Measurements from ENCODE around the gene CHORDC1.
"Not testable (repeated sequence)": the region's sequence is repeated elsewhere in the genome, so short reads cannot be mapped to it uniquely, and the experiment has no call there.

CHORDC1 gene

GRCh38 chr11:90246468-90246867, 23.6 kb upstream of the CHORDC1 start:
- no peak overlapping the region for H3K27ac ChIP-seq
- no peak for TF ChIP-seq CTCF (conservative IDR thresholded peaks at IDR 0.05)

- TF ChIP-seq CTCF (conservative IDR thresholded peaks at IDR 0.05) = no peak
Observed at GRCh38 chr11:90243534-90243933, 20.7 kb upstream of the CHORDC1 start.

GRCh38 chr11:90242894-90243416, 20.1 kb upstream of the CHORDC1 start:
- no peak overlapping the region for H3K27ac ChIP-seq
- no peak for TF ChIP-seq CTCF (conservative IDR thresholded peaks at IDR 0.05)

More at GRCh38 chr11:90243534-90243933, 20.7 kb upstream of the CHORDC1 start:
- no peak overlapping the region for H3K27ac ChIP-seq

- H3K27ac ChIP-seq = no peak overlapping the region
- no peak for TF ChIP-seq CTCF (conservative IDR thresholded peaks at IDR 0.05)
Observed at GRCh38 chr11:90241414-90241813, 18.6 kb upstream of the CHORDC1 start.

- H3K27ac ChIP-seq = not testable (repeated sequence)
Observed at GRCh38 chr11:90239967-90240636, 17.3 kb upstream of the CHORDC1 start.

- no peak overlapping the region for H3K27ac ChIP-seq
- no peak for TF ChIP-seq CTCF (conservative IDR thresholded peaks at IDR 0.05)
Observed at GRCh38 chr11:90237004-90237403, 14.2 kb upstream of the CHORDC1 start.

GRCh38 chr11:90235526-90235925, 12.7 kb upstream of the CHORDC1 start:
- H3K27ac ChIP-seq = no peak overlapping the region
- TF ChIP-seq CTCF (conservative IDR thresholded peaks at IDR 0.05) = no peak

GRCh38 chr11:90234977-90235376, 12.1 kb upstream of the CHORDC1 start:
- H3K27ac ChIP-seq = no peak overlapping the region
- no peak for TF ChIP-seq CTCF (conservative IDR thresholded peaks at IDR 0.05)

Data from VCaP (cell line).